Measurements from ENCODE around the gene IQGAP1. TPM values are rescaled to one million over a fixed set of nuclear protein-coding genes. Genes with fewer than 3 reads are reported as not detected.

Gene IQGAP1
- total and polyA plus RNA-seq, 2 of the 13 experiments (the other 11 are each of a cell fraction or from before 2014, with no cell fraction given): 29.5 to 37.9 TPM

GRCh38 chr15:90530250-90531051, 142.4 kb downstream of the IQGAP1 start (continued):
- TF ChIP-seq ARID4A (CRISPR knock-in tag; IDR thresholded peaks at IDR 0.05; ENCODE audit: borderline replicate concordance) (no peak), ERF (CRISPR knock-in tag; IDR thresholded peaks at IDR 0.05) (no peak), FOXO1 (CRISPR knock-in tag; IDR thresholded peaks at IDR 0.05) (no peak), SMYD3 (CRISPR knock-in tag; IDR thresholded peaks at IDR 0.05) (no peak), GTF3A (CRISPR knock-in tag; conservative IDR thresholded peaks at IDR 0.05) (no peak), ZBTB49 (CRISPR knock-in tag; IDR thresholded peaks at IDR 0.05; ENCODE audit: borderline replicate concordance) (no peak), ZNF691 (CRISPR knock-in tag; IDR thresholded peaks at IDR 0.05; ENCODE audit: borderline replicate concordance, low read depth) (no peak), RXRA (CRISPR knock-in tag; IDR thresholded peaks at IDR 0.05) (no peak), NR2F6 (IDR thresholded peaks at IDR 0.05) (no peak), NR2F6 (CRISPR knock-in tag; IDR thresholded peaks at IDR 0.05) (no peak), U2AF1 (optimal IDR thresholded peaks at IDR 0.05; ENCODE audit: low read depth, low read length) (peak; percentile 32), ZNF138 (CRISPR knock-in tag; IDR thresholded peaks at IDR 0.05; ENCODE audit: low read depth) (no peak), KAT7 (CRISPR knock-in tag; IDR thresholded peaks at IDR 0.05; ENCODE audit: borderline replicate concordance) (no peak), ZBED4 (CRISPR knock-in tag; IDR thresholded peaks at IDR 0.05; ENCODE audit: borderline replicate concordance) (no peak), CEBPG (CRISPR knock-in tag; IDR thresholded peaks at IDR 0.05) (no peak), THRA (CRISPR knock-in tag; IDR thresholded peaks at IDR 0.05; ENCODE audit: borderline replicate concordance) (no peak), NRL (CRISPR knock-in tag; IDR thresholded peaks at IDR 0.05; ENCODE audit: borderline replicate concordance) (no peak)

Measured in HepG2 (cell line).